Thyroid gland (tissue), 4 donors: Measurements from ENCODE around the gene AHI1.

Experiments used
- CTCF ChIP-seq, 6 experiments: fragments of 200-600 bp in 3 of 6; fragments of 450-650 bp in 3 of 6; sonication (generic) in 3 of 6; IDR thresholded peaks; one replicate each; pipeline ENCODE4 v1.5.1; 2016 to 2019; ENCODE audit warnings: antibody characterized with exemption in 6 of 6, mild to moderate bottlenecking in 2 of 6, inconsistent platforms in 1 of 6, moderate library complexity in 1 of 6
- POLR2A ChIP-seq, 2 donors: fragments of 450-650 bp; IDR thresholded peaks; one replicate each; pipeline ENCODE4 v1.6.1; 2017; ENCODE audit warnings: antibody characterized with exemption in 2 of 2, mild to moderate bottlenecking in 2 of 2, moderate library complexity in 1 of 2

GRCh38 chr6:135418040-135418760 lies 79.3 kb downstream of the AHI1 start:
- TF ChIP-seq CTCF (IDR thresholded peaks at IDR 0.05) (no peak), POLR2A (IDR thresholded peaks at IDR 0.05) (no peak)
